ENCODE results near the gene ADGRE1. TPM values are rescaled to one million over a fixed set of nuclear protein-coding genes. Genes with fewer than 3 reads are reported as not detected.

ADGRE1 gene
- total RNA-seq, 1 donor from 2014 or later = not detected

DNA sequence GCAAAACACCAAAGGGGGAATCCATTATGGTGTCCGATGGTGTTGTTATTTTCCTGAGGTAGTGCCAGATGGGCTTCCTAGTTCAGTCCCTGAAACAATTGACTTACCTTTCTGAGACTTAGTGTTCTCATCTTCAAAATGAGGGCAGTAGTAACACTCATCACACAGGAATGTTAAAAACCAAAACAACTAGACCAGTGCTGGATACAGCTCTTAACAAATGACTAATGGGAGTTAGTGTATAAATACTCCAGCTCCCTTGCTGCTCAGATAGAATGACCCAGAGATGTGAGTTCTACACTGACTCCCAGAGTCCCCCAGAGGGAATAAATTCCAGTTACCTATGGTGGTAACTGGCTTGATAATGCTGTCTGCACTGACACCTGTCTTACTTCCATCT is 84.0 kb downstream of the ADGRE1 start:
- Histone ChIP-seq H3K27me3 (ENCODE audit: control insufficient read depth, insufficient read depth, low read length) (no peaks in the 10 kb centered on the region), H3K4me3 (ENCODE audit: low read depth, low read length) (no peak overlapping the region), H3K36me3 (ENCODE audit: control insufficient read depth, insufficient read depth, low read length) (no peaks in the 10 kb centered on the region)
- FAIRE-seq = no peak
- TF ChIP-seq CTCF (IDR thresholded peaks at IDR 0.05; ENCODE audit: insufficient read depth, low read length, severe bottlenecking) = no peak
- peak; percentile 41 for DNase-seq (ENCODE audit: low read depth)

- Histone ChIP-seq H3K27me3 (ENCODE audit: control insufficient read depth, insufficient read depth, low read length) (no peaks in the 10 kb centered on the region), H3K36me3 (ENCODE audit: control insufficient read depth, insufficient read depth, low read length) (no peaks in the 10 kb centered on the region), H3K4me3 (ENCODE audit: low read depth, low read length) (no peak overlapping the region)
- DNase-seq (ENCODE audit: low read depth) = no peak
- FAIRE-seq = no peak
- TF ChIP-seq CTCF (IDR thresholded peaks at IDR 0.05; ENCODE audit: insufficient read depth, low read length, severe bottlenecking) = no peak
Measured at GRCh38 chr19:6976197-6976596, 88.8 kb downstream of the ADGRE1 start.

GRCh38 chr19:6979399-6979798 is 92.0 kb downstream of the ADGRE1 start:
- no peak for DNase-seq (ENCODE audit: low read depth)
- TF ChIP-seq CTCF (IDR thresholded peaks at IDR 0.05; ENCODE audit: insufficient read depth, low read length, severe bottlenecking) = no peak
- Histone ChIP-seq H3K27me3 (ENCODE audit: control insufficient read depth, insufficient read depth, low read length) (no peaks in the 10 kb centered on the region), H3K36me3 (ENCODE audit: control insufficient read depth, insufficient read depth, low read length) (no peaks in the 10 kb centered on the region), H3K4me3 (ENCODE audit: low read depth, low read length) (no peak overlapping the region)
- FAIRE-seq = no peak

- peak; percentile 88 for FAIRE-seq
- peak; percentile 3 for DNase-seq (ENCODE audit: low read depth)
- no peaks in the 10 kb centered on the region for H3K36me3 ChIP-seq (ENCODE audit: control insufficient read depth, insufficient read depth, low read length)
- no peaks in the 10 kb centered on the region for H3K27me3 ChIP-seq (ENCODE audit: control insufficient read depth, insufficient read depth, low read length)
- no peak for TF ChIP-seq CTCF (IDR thresholded peaks at IDR 0.05; ENCODE audit: insufficient read depth, low read length, severe bottlenecking)
- H3K4me3 ChIP-seq (ENCODE audit: low read depth, low read length) = no peak overlapping the region
Measured at GRCh38 chr19:6983448-6983847, 96.1 kb downstream of the ADGRE1 start.

DNA sequence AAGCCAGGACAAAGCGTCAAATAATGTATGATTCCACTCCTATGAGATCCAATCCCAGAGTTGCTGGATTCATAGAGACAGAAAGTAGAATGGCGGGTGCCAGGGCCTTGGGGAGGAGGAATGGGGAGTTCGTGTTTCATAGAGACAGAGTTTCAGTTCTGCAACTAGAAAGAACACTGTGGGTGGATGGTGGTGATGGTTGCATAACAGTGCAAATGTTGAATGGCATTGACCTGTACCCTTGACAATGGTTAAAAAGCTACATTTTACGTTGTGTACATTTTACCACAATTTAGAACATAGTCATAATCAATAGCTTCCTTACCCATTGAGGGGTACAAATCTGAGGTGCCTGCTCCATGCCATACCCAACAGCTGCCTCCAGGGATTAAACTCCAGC is 100.5 kb downstream of the ADGRE1 start:
- H3K4me3 ChIP-seq (ENCODE audit: low read depth, low read length) = no peak overlapping the region
- no peak for FAIRE-seq
- no peaks in the 10 kb centered on the region for H3K36me3 ChIP-seq (ENCODE audit: control insufficient read depth, insufficient read depth, low read length)
- no peaks in the 10 kb centered on the region for H3K27me3 ChIP-seq (ENCODE audit: control insufficient read depth, insufficient read depth, low read length)
- no peak for TF ChIP-seq CTCF (IDR thresholded peaks at IDR 0.05; ENCODE audit: insufficient read depth, low read length, severe bottlenecking)
- no peak for DNase-seq (ENCODE audit: low read depth)

- FAIRE-seq = peak; percentile 91
- TF ChIP-seq CTCF (IDR thresholded peaks at IDR 0.05; ENCODE audit: insufficient read depth, low read length, severe bottlenecking) = no peak
- Histone ChIP-seq H3K36me3 (ENCODE audit: control insufficient read depth, insufficient read depth, low read length) (no peaks in the 10 kb centered on the region), H3K27me3 (ENCODE audit: control insufficient read depth, insufficient read depth, low read length) (no peaks in the 10 kb centered on the region), H3K4me3 (ENCODE audit: low read depth, low read length) (no peak overlapping the region)
- no peak for DNase-seq (ENCODE audit: low read depth)
Measured at GRCh38 chr19:6988257-6988656, 100.9 kb downstream of the ADGRE1 start.
